SW 1271 (cell line): ENCODE results near the gene CLMN.
"Not testable (repeated sequence)": the region's sequence is repeated elsewhere in the genome, so short reads cannot be mapped to it uniquely, and the experiment has no call there.

Experiments used
- DNase-seq, 2 experiments: peaks; one replicate each; lab custom pipeline; 2025; lab: John Stamatoyannopoulos, UW

The CLMN gene

GRCh38 chr14:95288672-95289322 is 30.9 kb downstream of the CLMN start:
- DNase-seq = no peak

GRCh38 chr14:95287176-95287754 is 32.4 kb downstream of the CLMN start:
- DNase-seq = no peak

- DNase-seq = no peak
Observed at GRCh38 chr14:95286645-95287044, 33.1 kb downstream of the CLMN start.

- no peak for DNase-seq
Observed at GRCh38 chr14:95285566-95285965, 34.1 kb downstream of the CLMN start.

GRCh38 chr14:95283802-95284201 is 35.9 kb downstream of the CLMN start:
- not testable (repeated sequence) for DNase-seq

GRCh38 chr14:95282986-95283380 is 36.7 kb downstream of the CLMN start:
- not testable (repeated sequence) for DNase-seq

- DNase-seq = no peak
Observed at GRCh38 chr14:95282354-95282985, 37.2 kb downstream of the CLMN start.

- no peak for DNase-seq
Observed at GRCh38 chr14:95281560-95282176, 38.0 kb downstream of the CLMN start.

- no peak for DNase-seq
Observed at GRCh38 chr14:95275494-95275893, 44.2 kb downstream of the CLMN start.

GRCh38 chr14:95274874-95275273 is 44.8 kb downstream of the CLMN start:
- DNase-seq = no peak

GRCh38 chr14:95274279-95274678 is 45.4 kb downstream of the CLMN start:
- no peak for DNase-seq

- no peak for DNase-seq
Observed at GRCh38 chr14:95273001-95273978, 46.4 kb downstream of the CLMN start.

GRCh38 chr14:95272057-95272456 is 47.7 kb downstream of the CLMN start:
- DNase-seq = no peak

- DNase-seq = no peak
Observed at GRCh38 chr14:95270203-95270602, 49.5 kb downstream of the CLMN start.

GRCh38 chr14:95269493-95269892 is 50.2 kb downstream of the CLMN start:
- DNase-seq = no peak

GRCh38 chr14:95268350-95268749 is 51.4 kb downstream of the CLMN start:
- DNase-seq = no peak

GRCh38 chr14:95267306-95267705 is 52.4 kb downstream of the CLMN start:
- no peak for DNase-seq

GRCh38 chr14:95265106-95266094 is 54.3 kb downstream of the CLMN start:
- DNase-seq = peak; percentile 97 to 99

GRCh38 chr14:95264271-95264973 is 55.3 kb downstream of the CLMN start:
- no peak for DNase-seq
